HEK293 (cell line): ENCODE data around the gene CELSR3.

Experiments used
- CTCF ChIP-seq: fragments of 450-650 bp; formaldehyde crosslinking; IDR thresholded peaks from 2 replicates; pipeline ENCODE4 v1.5.1; 2016; ENCODE audit warnings: missing biosample characterization, missing genetic modification characterization
- ZBTB8A ChIP-seq: fragments of 450-650 bp; formaldehyde crosslinking; IDR thresholded peaks from 2 replicates; pipeline ENCODE4 v1.5.1; 2016; ENCODE audit warnings: missing biosample characterization, missing genetic modification characterization
- ZNF274 ChIP-seq, 2 experiments: fragments of 200-500 bp in 1 of 2; fragments of 450-650 bp in 1 of 2; sonication (Bioruptor generic) in 1 of 2; formaldehyde crosslinking in 1 of 2; IDR thresholded peaks; 2 replicates each; pipeline versions ENCODE4 v1.5.1 to v1.6.1; 2014 to 2016; ENCODE audit warnings: borderline replicate concordance in 1 of 2, inconsistent platforms in 1 of 2, low read length in 1 of 2, missing biosample characterization in 1 of 2, missing genetic modification characterization in 1 of 2
- ZNF302 ChIP-seq: fragments of 450-650 bp; formaldehyde crosslinking; IDR thresholded peaks from 2 replicates; pipeline ENCODE4 v1.5.1; 2016; ENCODE audit warnings: missing biosample characterization, missing genetic modification characterization, low read depth
- ZNF707 ChIP-seq: fragments of 450-650 bp; formaldehyde crosslinking; IDR thresholded peaks from 2 replicates; pipeline ENCODE4 v1.5.1; 2016; ENCODE audit warnings: missing biosample characterization, missing genetic modification characterization
- ZSCAN23 ChIP-seq: fragments of 450-650 bp; formaldehyde crosslinking; IDR thresholded peaks from 2 replicates; pipeline ENCODE4 v1.5.1; 2016; ENCODE audit warnings: missing biosample characterization, missing genetic modification characterization
- TF ChIP-seq, protein P1 (sequence below): fragments of 450-650 bp; formaldehyde crosslinking; optimal IDR thresholded peaks from 2 replicates; pipeline ENCODE3; 2016; ENCODE audit warnings: missing biosample characterization, mild to moderate bottlenecking, missing genetic modification characterization
- TF ChIP-seq, protein P2 (sequence below): fragments of 450-650 bp; formaldehyde crosslinking; IDR thresholded peaks from 2 replicates; pipeline ENCODE4 v1.5.1; 2016; ENCODE audit warnings: missing biosample characterization, missing genetic modification characterization

DNA sequence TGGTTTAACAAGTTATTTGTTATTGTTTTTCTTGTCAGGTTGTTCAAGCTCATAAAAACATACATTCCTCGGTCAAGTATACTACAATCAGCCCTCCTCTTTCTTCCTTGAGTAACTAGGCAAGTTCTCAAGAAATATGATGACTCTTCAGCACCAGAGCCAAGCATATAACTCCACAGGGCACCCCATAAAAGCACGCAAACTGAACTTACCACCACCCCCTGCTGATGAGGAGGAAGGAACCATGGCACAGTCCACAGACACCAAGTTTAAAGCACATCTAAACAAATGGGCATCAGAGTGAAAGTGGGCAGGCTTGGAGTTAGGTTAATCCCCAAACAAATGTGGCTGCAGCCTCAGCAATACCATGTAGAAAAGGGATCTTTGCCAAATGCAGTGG is 49.0 kb upstream of the CELSR3 start:
- TF ChIP-seq ZNF707 (tag by site-specific recombination) (no peak), ZNF274 (IDR thresholded peaks at IDR 0.05; ENCODE audit: low read length) (no peak), ZNF274 (tag by site-specific recombination; IDR thresholded peaks at IDR 0.05; ENCODE audit: borderline replicate concordance) (no peak), ZNF302 (tag by site-specific recombination) (no peak), CTCF (no peak), ZBTB8A (tag by site-specific recombination) (no peak), ZSCAN23 (no peak)
- TF ChIP-seq, protein P1, sequence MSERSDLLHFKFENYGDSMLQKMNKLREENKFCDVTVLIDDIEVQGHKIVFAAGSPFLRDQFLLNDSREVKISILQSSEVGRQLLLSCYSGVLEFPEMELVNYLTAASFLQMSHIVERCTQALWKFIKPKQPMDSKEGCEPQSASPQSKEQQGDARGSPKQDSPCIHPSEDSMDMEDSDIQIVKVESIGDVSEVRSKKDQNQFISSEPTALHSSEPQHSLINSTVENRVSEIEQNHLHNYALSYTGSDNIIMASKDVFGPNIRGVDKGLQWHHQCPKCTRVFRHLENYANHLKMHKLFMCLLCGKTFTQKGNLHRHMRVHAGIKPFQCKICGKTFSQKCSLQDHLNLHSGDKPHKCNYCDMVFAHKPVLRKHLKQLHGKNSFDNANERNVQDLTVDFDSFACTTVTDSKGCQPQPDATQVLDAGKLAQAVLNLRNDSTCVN = no peak
- TF ChIP-seq, protein P2, sequence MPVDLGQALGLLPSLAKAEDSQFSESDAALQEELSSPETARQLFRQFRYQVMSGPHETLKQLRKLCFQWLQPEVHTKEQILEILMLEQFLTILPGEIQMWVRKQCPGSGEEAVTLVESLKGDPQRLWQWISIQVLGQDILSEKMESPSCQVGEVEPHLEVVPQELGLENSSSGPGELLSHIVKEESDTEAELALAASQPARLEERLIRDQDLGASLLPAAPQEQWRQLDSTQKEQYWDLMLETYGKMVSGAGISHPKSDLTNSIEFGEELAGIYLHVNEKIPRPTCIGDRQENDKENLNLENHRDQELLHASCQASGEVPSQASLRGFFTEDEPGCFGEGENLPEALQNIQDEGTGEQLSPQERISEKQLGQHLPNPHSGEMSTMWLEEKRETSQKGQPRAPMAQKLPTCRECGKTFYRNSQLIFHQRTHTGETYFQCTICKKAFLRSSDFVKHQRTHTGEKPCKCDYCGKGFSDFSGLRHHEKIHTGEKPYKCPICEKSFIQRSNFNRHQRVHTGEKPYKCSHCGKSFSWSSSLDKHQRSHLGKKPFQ = no peak
